SK-N-SH (cell line): Measurements from ENCODE around the gene OTUD7B. TPM values are rescaled to one million over a fixed set of nuclear protein-coding genes. Genes with fewer than 3 reads are reported as not detected.

Experiments
- CTCF ChIA-PET: fragments of 300-600, 350-600 bp; formaldehyde crosslinking; extraction: SDS; loops from one replicate; lab custom pipeline; 2021; lab: Yijun Ruan, JAX
- POLR2A ChIA-PET: fragments of 350-600 bp; sonication (Branson Sonifier 250); formaldehyde crosslinking; extraction: SDS; loops from one replicate; lab custom pipeline; 2020; ENCODE audit warnings: antibody characterized with exemption, inconsistent platforms; lab: Yijun Ruan, JAX
- DNase-seq: peaks from one replicate; pipeline ENCODE4 v3.0.0; 2012
- H2AFZ ChIP-seq: fragments of 200-600 bp; sonication (generic); 2 replicates; pipeline ENCODE4 v1.8.1; 2016; ENCODE audit warnings: antibody characterized with exemption, mild to moderate bottlenecking, low read depth
- H3F3A ChIP-seq: fragments of 200-600 bp; sonication (generic); replicated peaks from 2 replicates; pipeline ENCODE3; 2016; ENCODE audit warnings: antibody characterized with exemption, mild to moderate bottlenecking; ENCODE audit not compliant: insufficient read depth
- H3K27ac ChIP-seq, 2 experiments: fragments of 200-500 bp in 1 of 2; fragments of 200-600 bp in 1 of 2; sonication (Bioruptor generic) in 1 of 2; sonication (generic), shearing (Covaris generic) in 1 of 2; 2 replicates each; pipeline versions ENCODE4 v1.5.1 to v1.6.1; 2014 to 2016; ENCODE audit warnings: low read depth in 2 of 2, inconsistent platforms in 1 of 2, low read length in 1 of 2, mild to moderate bottlenecking in 1 of 2, mixed read lengths in 1 of 2
- H3K27me3 ChIP-seq: fragments of 200-600 bp; sonication (generic), shearing (Covaris generic); 2 replicates; pipeline ENCODE4 v1.6.1; 2016; ENCODE audit warnings: mixed run types; ENCODE audit not compliant: insufficient read depth
- H3K36me3 ChIP-seq, 2 experiments: fragments of 200-500 bp in 1 of 2; fragments of 200-600 bp in 1 of 2; sonication (Bioruptor generic) in 1 of 2; sonication (generic) in 1 of 2; replicated peaks in 1 of 2; 2 replicates each; pipeline versions ENCODE3 to v1.5.1; 2014 to 2016; ENCODE audit warnings: low read length in 1 of 2, mild to moderate bottlenecking in 1 of 2; ENCODE audit not compliant: insufficient read depth in 2 of 2, control insufficient read depth in 1 of 2
- H3K4me1 ChIP-seq, 2 experiments: fragments of 200-500 bp in 1 of 2; fragments of 200-600 bp in 1 of 2; sonication (Bioruptor generic) in 1 of 2; sonication (generic), shearing (Covaris generic) in 1 of 2; 2 replicates each; pipeline versions ENCODE4 v1.5.1 to v1.6.1; 2014 to 2016; ENCODE audit warnings: low read depth in 1 of 2, low read length in 1 of 2, mixed run types in 1 of 2; ENCODE audit not compliant: insufficient read depth in 2 of 2, control insufficient read depth in 1 of 2
- H3K4me2 ChIP-seq: fragments of 200-600 bp; sonication (generic), shearing (Covaris generic); 2 replicates; pipeline ENCODE4 v1.6.1; 2017; ENCODE audit warnings: mixed run types
- H3K4me3 ChIP-seq, 2 experiments: fragments of 200-500 bp in 1 of 2; fragments of 200-600 bp in 1 of 2; sonication (Bioruptor generic) in 1 of 2; sonication (generic), shearing (Covaris generic) in 1 of 2; 2 replicates each; pipeline versions ENCODE4 v1.5.1 to v1.8.1; 2014 to 2016; ENCODE audit warnings: low read depth in 2 of 2, inconsistent platforms in 1 of 2, low read length in 1 of 2, mild to moderate bottlenecking in 1 of 2, mixed read lengths in 1 of 2, moderate library complexity in 1 of 2
- H3K79me2 ChIP-seq: fragments of 200-600 bp; sonication (generic); 2 replicates; pipeline ENCODE4 v1.8.1; 2017; ENCODE audit warnings: mild to moderate bottlenecking; ENCODE audit not compliant: insufficient read depth
- H3K9ac ChIP-seq: fragments of 200-600 bp; sonication (generic); 2 replicates; pipeline ENCODE4 v1.6.1; 2017; ENCODE audit warnings: mixed run types
- H3K9me2 ChIP-seq: fragments of 200-600 bp; sonication (generic); 2 replicates; pipeline ENCODE4 v1.6.1; 2017; ENCODE audit warnings: mixed run types
- H3K9me3 ChIP-seq: fragments of 200-600 bp; sonication (generic); 2 replicates; pipeline ENCODE4 v1.6.1; 2017; ENCODE audit warnings: mixed run types, mild to moderate bottlenecking, moderate library complexity
- H4K20me1 ChIP-seq: fragments of 200-600 bp; sonication (generic); 2 replicates; pipeline ENCODE4 v1.6.1; 2017; ENCODE audit warnings: mild to moderate bottlenecking, mixed run types; ENCODE audit not compliant: insufficient read depth
- CHD2 ChIP-seq: fragments of 150-350 bp; IDR thresholded peaks from 2 replicates; pipeline ENCODE4 v1.6.1; 2018; ENCODE audit warnings: low read length; ENCODE audit not compliant: partially characterized antibody
- ELF1 ChIP-seq: IDR thresholded peaks from 2 replicates; pipeline ENCODE4 v1.4.0; 2012
- EP300 ChIP-seq, 2 experiments: IDR thresholded peaks; 2 replicates each; pipeline versions ENCODE4 v1.4.0 to v1.6.1; 2012; ENCODE audit warnings: borderline replicate concordance in 1 of 2, low read depth in 1 of 2, low read length in 1 of 2
- EZH2phosphoT487 ChIP-seq: fragments of 200-600 bp; sonication (generic); IDR thresholded peaks from 2 replicates; pipeline ENCODE4 v1.6.1; 2017; ENCODE audit warnings: low read depth, mixed run types, mild to moderate bottlenecking, antibody characterized with exemption, moderate library complexity, borderline replicate concordance
- FOXJ3 ChIP-seq: sonication (generic); formaldehyde crosslinking; IDR thresholded peaks from 2 replicates; pipeline ENCODE4 v1.5.1; 2020; ENCODE audit warnings: mild to moderate bottlenecking, missing genetic modification reagents
- GATA2 ChIP-seq: sonication (generic); formaldehyde crosslinking; IDR thresholded peaks from 2 replicates; pipeline ENCODE4 v1.5.0; 2020; ENCODE audit warnings: mild to moderate bottlenecking, missing genetic modification reagents
- JUND ChIP-seq: IDR thresholded peaks from 2 replicates; pipeline ENCODE4 v1.4.0; 2012
- MXI1 ChIP-seq: IDR thresholded peaks from 2 replicates; pipeline ENCODE4 v1.6.1; 2012; ENCODE audit warnings: mild to moderate bottlenecking, low read depth, low read length, improper control_type of control experiment
- NFIC ChIP-seq: IDR thresholded peaks from 2 replicates; pipeline ENCODE4 v1.4.0; 2012; ENCODE audit warnings: borderline replicate concordance
- NRF1 ChIP-seq: IDR thresholded peaks from 2 replicates; pipeline ENCODE4 v1.6.1; 2012; ENCODE audit warnings: low read depth, mild to moderate bottlenecking, low read length
- RAD21 ChIP-seq: IDR thresholded peaks from 2 replicates; pipeline ENCODE4 v1.6.1; 2012; ENCODE audit warnings: mild to moderate bottlenecking, low read length
- RFX5 ChIP-seq: IDR thresholded peaks from 2 replicates; pipeline ENCODE4 v1.6.1; 2012; ENCODE audit warnings: mild to moderate bottlenecking, improper control_type of control experiment, low read length
- RXRA ChIP-seq: IDR thresholded peaks from 2 replicates; pipeline ENCODE4 v1.4.0; 2012; ENCODE audit warnings: low read depth, mild to moderate bottlenecking, borderline replicate concordance
- SIN3A ChIP-seq: IDR thresholded peaks from 2 replicates; pipeline ENCODE4 v1.6.1; 2012; ENCODE audit warnings: low read depth, mild to moderate bottlenecking, low read length, moderate library complexity, borderline replicate concordance
- SMC3 ChIP-seq: IDR thresholded peaks from 2 replicates; pipeline ENCODE4 v1.6.1; 2012; ENCODE audit warnings: low read depth, low read length, improper control_type of control experiment
- TAF1 ChIP-seq: IDR thresholded peaks from 2 replicates; pipeline ENCODE4 v1.6.1; 2012; ENCODE audit warnings: low read depth, mild to moderate bottlenecking, low read length, moderate library complexity, borderline replicate concordance
- TCF12 ChIP-seq: IDR thresholded peaks from 2 replicates; pipeline ENCODE4 v1.4.0; 2012
- YY1 ChIP-seq: IDR thresholded peaks from 2 replicates; pipeline ENCODE4 v1.4.0; 2012; ENCODE audit warnings: low read depth, mild to moderate bottlenecking
- WGBS: methylation state at CpG from one replicate; pipeline ENCODE4 v1.1.6; 2017; ENCODE audit warnings: low lambda C conversion rate; 5-methylcytosine and 5-hydroxymethylcytosine counted together
- polyA plus RNA-seq, 3 experiments: library from polyadenylated mRNA; depleted of rRNA; stranded (reverse); fragments of >200 nt; gene quantifications; 2 replicates each; pipeline ENCODE4 v1.2.3, GENCODE V29; 2012
- TF ChIP-seq, protein P1 (sequence below): IDR thresholded peaks from 2 replicates; pipeline ENCODE4; 2012
- TF ChIP-seq, protein P2 (sequence below): fragments of 200-600 bp; sonication (generic); IDR thresholded peaks from 2 replicates; pipeline ENCODE4 v1.6.1; 2017; ENCODE audit warnings: antibody characterized with exemption, mild to moderate bottlenecking, moderate library complexity
- TF ChIP-seq, protein P3 (sequence below): fragments of 150-350 bp; IDR thresholded peaks from 2 replicates; pipeline ENCODE4 v1.6.1; 2016; ENCODE audit warnings: mild to moderate bottlenecking, low read depth, low read length
- TF ChIP-seq, protein P4 (sequence below): IDR thresholded peaks from 2 replicates; pipeline ENCODE4 v1.4.0; 2012; ENCODE audit warnings: low read depth, borderline replicate concordance

OTUD7B gene
- polyA plus RNA-seq, 1 of the 3 experiments (the other 2 are of a cell fraction): 4.2 TPM

DNA sequence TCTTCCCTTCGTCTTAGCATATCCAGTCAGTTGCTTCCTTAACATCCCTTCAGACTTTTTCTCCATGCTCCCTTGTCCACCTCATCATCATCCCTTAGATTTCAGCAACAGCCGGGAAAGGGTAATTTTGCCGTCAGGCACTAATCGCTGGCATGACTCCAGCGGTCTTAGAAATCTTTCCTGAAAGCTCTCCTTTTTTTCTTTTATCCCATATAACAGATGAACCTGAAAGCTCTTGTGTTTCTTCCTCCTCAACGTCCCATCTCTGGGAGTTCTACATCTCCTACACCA, 121.6 kb downstream of the OTUD7B start:
- 7% methylated on average over 6 of the region's 6 CpGs for WGBS
- Histone ChIP-seq H3K9me3 (no peaks in the 10 kb centered on the region), H3K9ac (peak overlapping the region; percentile 79), H3K36me3 (no peaks in the 10 kb centered on the region), H3K4me2 (peak overlapping the region; percentile 80), H3K27me3 (no peaks in the 10 kb centered on the region), H3K9me2 (no peaks in the 10 kb centered on the region), H4K20me1 (peaks cover 20% of the 10 kb centered on the region; the same call in 1 of the 2 replicates), H3K79me2 (peaks cover 17% of the 10 kb centered on the region), H2AFZ (peak overlapping the region; percentile 88), H3K4me3 (peak overlapping the region; percentile 73 to 80), H3K4me1 (peaks cover 6 to 14% of the 10 kb centered on the region in 2 experiments; a peak in 3 of 4 replicates), H3F3A (peaks cover 43% of the 10 kb centered on the region), H3K27ac (peak overlapping the region; percentile 98 to 100)
- CTCF ChIA-PET: interaction anchor here (0.6 to 3.6 kb wide), 20 partner anchors 8 to 302 kb away, joined by 3 to 33 read pairs (median 4); partner anchors contain the start of genes BOLA1, SF3B4 and VPS45
- no peak for TF ChIP-seq TCF12
- TF ChIP-seq RAD21: no peak
- no peak for TF ChIP-seq NFIC
- no peak for TF ChIP-seq JUND
- no peak for TF ChIP-seq EZH2phosphoT487
- no peak for TF ChIP-seq CHD2
- no peak for TF ChIP-seq NRF1
- no peak for TF ChIP-seq MXI1
- no peak for TF ChIP-seq TAF1
- DNase-seq: no peak
- POLR2A ChIA-PET: interaction anchor here (0.6 to 4.4 kb wide), 10 partner anchors 10 to 298 kb away, joined by 3 to 34 read pairs (median 11); partner anchors contain the start of genes BOLA1 and SV2A

DNA sequence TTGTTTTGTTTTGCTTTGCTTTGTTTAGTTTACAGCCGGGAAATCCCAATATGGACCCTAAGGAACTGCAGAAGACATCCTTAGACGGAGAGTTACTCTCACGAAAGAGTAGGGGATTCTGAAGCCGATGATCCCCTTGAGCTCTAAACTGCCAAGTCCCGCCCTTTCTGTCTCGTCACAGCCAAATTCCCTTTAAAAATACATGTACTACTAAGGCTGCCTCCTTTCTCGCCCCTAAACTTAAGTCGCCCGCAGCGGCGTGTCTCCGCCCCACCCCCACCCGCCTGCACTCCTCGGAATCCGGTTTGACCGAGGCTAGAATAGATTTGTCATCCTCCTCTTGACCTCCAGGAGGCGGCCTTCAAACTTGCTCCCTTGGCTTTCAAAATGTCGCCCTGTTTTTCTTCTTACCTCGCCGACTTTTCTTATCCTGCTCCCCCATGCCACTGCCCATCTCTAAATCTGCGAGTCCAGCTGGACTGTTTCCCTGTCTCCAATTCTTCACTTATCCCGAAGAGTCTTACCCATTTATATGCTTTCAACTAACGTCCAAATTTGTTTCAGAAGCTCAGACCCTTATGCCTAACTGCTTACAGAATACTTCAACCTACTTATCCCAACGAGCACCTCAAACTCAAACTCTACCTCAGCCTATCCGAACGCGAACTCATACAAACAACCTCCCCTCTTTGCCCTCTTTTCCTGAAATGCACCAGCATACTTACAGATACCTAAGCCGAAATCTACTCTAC, 122.1 kb downstream of the OTUD7B start:
- H3K79me2 ChIP-seq: peaks cover 23% of the 10 kb centered on the region
- H3F3A ChIP-seq: peaks cover 43% of the 10 kb centered on the region
- no peaks in the 10 kb centered on the region for H3K36me3 ChIP-seq
- peak overlapping the region; percentile 98 to 100 for H3K27ac ChIP-seq
- peak overlapping the region; percentile 80 for H3K4me2 ChIP-seq
- peak; percentile 75 for DNase-seq
- POLR2A ChIA-PET: interaction anchor here (0.6 to 4.4 kb wide), 24 partner anchors 11 to 299 kb away, joined by 3 to 34 read pairs (median 8); partner anchors contain the start of genes BOLA1, OTUD7B, SF3B4 and SV2A
- peaks cover 20% of the 10 kb centered on the region; the same call in 1 of the 2 replicates for H4K20me1 ChIP-seq
- peaks cover 8 to 19% of the 10 kb centered on the region in 2 experiments; a peak in 3 of 4 replicates for H3K4me1 ChIP-seq
- no peaks in the 10 kb centered on the region for H3K9me3 ChIP-seq
- no peaks in the 10 kb centered on the region for H3K9me2 ChIP-seq
- H3K27me3 ChIP-seq: no peaks in the 10 kb centered on the region
- H2AFZ ChIP-seq: peak overlapping the region; percentile 88
- under 1% methylated on average over 28 of the region's 28 CpGs for WGBS
- H3K4me3 ChIP-seq: peak overlapping the region; percentile 73 to 80
- peak overlapping the region; percentile 79 for H3K9ac ChIP-seq
- CTCF ChIA-PET: interaction anchor here (0.6 to 3.6 kb wide), 26 partner anchors 8 to 302 kb away, joined by 3 to 33 read pairs (median 4); partner anchors contain the start of genes BOLA1, SF3B4 and VPS45
- TF ChIP-seq, protein P1, sequence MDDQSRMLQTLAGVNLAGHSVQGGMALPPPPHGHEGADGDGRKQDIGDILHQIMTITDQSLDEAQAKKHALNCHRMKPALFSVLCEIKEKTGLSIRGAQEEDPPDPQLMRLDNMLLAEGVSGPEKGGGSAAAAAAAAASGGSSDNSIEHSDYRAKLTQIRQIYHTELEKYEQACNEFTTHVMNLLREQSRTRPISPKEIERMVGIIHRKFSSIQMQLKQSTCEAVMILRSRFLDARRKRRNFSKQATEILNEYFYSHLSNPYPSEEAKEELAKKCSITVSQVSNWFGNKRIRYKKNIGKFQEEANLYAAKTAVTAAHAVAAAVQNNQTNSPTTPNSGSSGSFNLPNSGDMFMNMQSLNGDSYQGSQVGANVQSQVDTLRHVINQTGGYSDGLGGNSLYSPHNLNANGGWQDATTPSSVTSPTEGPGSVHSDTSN: no peak
- TF ChIP-seq GATA2 (no peak), RFX5 (no peak), RAD21 (peak; percentile 64), EZH2phosphoT487 (no peak), NRF1 (no peak), RXRA (peak; percentile 36; the same call in 1 of the 2 replicates), SIN3A (peak; percentile 80), TAF1 (0 out of 2 replicates have a peak, but pooled peaks have one; percentile 63), JUND (peak; percentile 5; the same call in 1 of the 2 replicates), FOXJ3 (CRISPR knock-in tag) (no peak), NFIC (peak; percentile 38; the same call in 1 of the 2 replicates), SMC3 (peak; percentile 73), ELF1 (no peak), EP300 (IDR thresholded peaks at IDR 0.05; ENCODE audit: borderline replicate concordance in 1 of 2, low read depth in 1 of 2, low read length in 1 of 2) (peak in 1 of 2 experiments; percentile 54; a peak in 2 of 4 replicates), YY1 (peak; percentile 84)
- TF ChIP-seq, protein P2, sequence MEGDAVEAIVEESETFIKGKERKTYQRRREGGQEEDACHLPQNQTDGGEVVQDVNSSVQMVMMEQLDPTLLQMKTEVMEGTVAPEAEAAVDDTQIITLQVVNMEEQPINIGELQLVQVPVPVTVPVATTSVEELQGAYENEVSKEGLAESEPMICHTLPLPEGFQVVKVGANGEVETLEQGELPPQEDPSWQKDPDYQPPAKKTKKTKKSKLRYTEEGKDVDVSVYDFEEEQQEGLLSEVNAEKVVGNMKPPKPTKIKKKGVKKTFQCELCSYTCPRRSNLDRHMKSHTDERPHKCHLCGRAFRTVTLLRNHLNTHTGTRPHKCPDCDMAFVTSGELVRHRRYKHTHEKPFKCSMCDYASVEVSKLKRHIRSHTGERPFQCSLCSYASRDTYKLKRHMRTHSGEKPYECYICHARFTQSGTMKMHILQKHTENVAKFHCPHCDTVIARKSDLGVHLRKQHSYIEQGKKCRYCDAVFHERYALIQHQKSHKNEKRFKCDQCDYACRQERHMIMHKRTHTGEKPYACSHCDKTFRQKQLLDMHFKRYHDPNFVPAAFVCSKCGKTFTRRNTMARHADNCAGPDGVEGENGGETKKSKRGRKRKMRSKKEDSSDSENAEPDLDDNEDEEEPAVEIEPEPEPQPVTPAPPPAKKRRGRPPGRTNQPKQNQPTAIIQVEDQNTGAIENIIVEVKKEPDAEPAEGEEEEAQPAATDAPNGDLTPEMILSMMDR: peak; percentile 72
- TF ChIP-seq, protein P3, sequence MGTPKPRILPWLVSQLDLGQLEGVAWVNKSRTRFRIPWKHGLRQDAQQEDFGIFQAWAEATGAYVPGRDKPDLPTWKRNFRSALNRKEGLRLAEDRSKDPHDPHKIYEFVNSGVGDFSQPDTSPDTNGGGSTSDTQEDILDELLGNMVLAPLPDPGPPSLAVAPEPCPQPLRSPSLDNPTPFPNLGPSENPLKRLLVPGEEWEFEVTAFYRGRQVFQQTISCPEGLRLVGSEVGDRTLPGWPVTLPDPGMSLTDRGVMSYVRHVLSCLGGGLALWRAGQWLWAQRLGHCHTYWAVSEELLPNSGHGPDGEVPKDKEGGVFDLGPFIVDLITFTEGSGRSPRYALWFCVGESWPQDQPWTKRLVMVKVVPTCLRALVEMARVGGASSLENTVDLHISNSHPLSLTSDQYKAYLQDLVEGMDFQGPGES: no peak
- TF ChIP-seq, protein P4, sequence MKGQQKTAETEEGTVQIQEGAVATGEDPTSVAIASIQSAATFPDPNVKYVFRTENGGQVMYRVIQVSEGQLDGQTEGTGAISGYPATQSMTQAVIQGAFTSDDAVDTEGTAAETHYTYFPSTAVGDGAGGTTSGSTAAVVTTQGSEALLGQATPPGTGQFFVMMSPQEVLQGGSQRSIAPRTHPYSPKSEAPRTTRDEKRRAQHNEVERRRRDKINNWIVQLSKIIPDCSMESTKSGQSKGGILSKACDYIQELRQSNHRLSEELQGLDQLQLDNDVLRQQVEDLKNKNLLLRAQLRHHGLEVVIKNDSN: no peak
